ENCODE results near the gene NCLN. TPM values are rescaled to one million over a fixed set of nuclear protein-coding genes. Genes with fewer than 3 reads are reported as not detected.
A peak's percentile ranks its signal among the peaks of the same experiment; 100 is the strongest.

The NCLN gene
- total and polyA plus RNA-seq, 9 of the 15 experiments (the other 6 are each of a cell fraction or from before 2014, with no cell fraction given): 3.8 to 126 (median 39.6) TPM

GRCh38 chr19:3142781-3143337 is 42.9 kb upstream of the NCLN start (continued):
- TF ChIP-seq ZNF766 (CRISPR knock-in tag; conservative IDR thresholded peaks at IDR 0.05): no peak
- TF ChIP-seq ZBTB33 (CRISPR knock-in tag; IDR thresholded peaks at IDR 0.05): no peak
- TF ChIP-seq KLF16 (IDR thresholded peaks at IDR 0.05): no peak
- TF ChIP-seq ZNF699 (CRISPR knock-in tag; IDR thresholded peaks at IDR 0.05; ENCODE audit: insufficient replicate concordance): no peak
- peak; percentile 92 for TF ChIP-seq RBM25 (IDR thresholded peaks at IDR 0.05; ENCODE audit: low read depth, low read length, severe bottlenecking)
- TF ChIP-seq CAMTA2 (CRISPR knock-in tag; conservative IDR thresholded peaks at IDR 0.05): no peak
- no peak for TF ChIP-seq STAT5B (CRISPR knock-in tag; IDR thresholded peaks at IDR 0.05)
- TF ChIP-seq TARDBP (IDR thresholded peaks at IDR 0.05): no peak
- no peak for TF ChIP-seq EP300 (IDR thresholded peaks at IDR 0.05; ENCODE audit: low read length)
- no peak for TF ChIP-seq RBM39 (optimal IDR thresholded peaks at IDR 0.05; ENCODE audit: low read depth, low read length)
- TF ChIP-seq PCBP1 (IDR thresholded peaks at IDR 0.05; ENCODE audit: low read depth, low read length, poor library complexity, severe bottlenecking): no peak
- TF ChIP-seq MCM5 (IDR thresholded peaks at IDR 0.05; ENCODE audit: low read depth): no peak
- no peak for TF ChIP-seq NFIC (IDR thresholded peaks at IDR 0.05)
- no peak for TF ChIP-seq POLR3G (IDR thresholded peaks at IDR 0.05; ENCODE audit: extremely low read depth, insufficient read length, insufficient replicate concordance)
- no peak for TF ChIP-seq NR2C2 (CRISPR knock-in tag; IDR thresholded peaks at IDR 0.05)
- TF ChIP-seq NR2C2 (tag; IDR thresholded peaks at IDR 0.05): no peak
- TF ChIP-seq THAP7 (CRISPR knock-in tag; IDR thresholded peaks at IDR 0.05): no peak
- TF ChIP-seq SRSF1 (IDR thresholded peaks at IDR 0.05; ENCODE audit: low read depth, low read length): no peak
- TF ChIP-seq RFX7 (CRISPR knock-in tag; IDR thresholded peaks at IDR 0.05): no peak
- TF ChIP-seq ARID4B (CRISPR knock-in tag; IDR thresholded peaks at IDR 0.05): no peak
- no peak for TF ChIP-seq SIRT6 (IDR thresholded peaks at IDR 0.05; ENCODE audit: low read depth, low read length)
- TF ChIP-seq ZNF165 (CRISPR knock-in tag; IDR thresholded peaks at IDR 0.05; ENCODE audit: borderline replicate concordance): no peak
- no peak for TF ChIP-seq ZNF134 (CRISPR knock-in tag; conservative IDR thresholded peaks at IDR 0.05)
- no peak for TF ChIP-seq BRD9 (IDR thresholded peaks at IDR 0.05; ENCODE audit: low read depth, partially characterized antibody)
- no peak for TF ChIP-seq ZC3H11A (IDR thresholded peaks at IDR 0.05; ENCODE audit: low read depth, low read length)
- peak; percentile 97 for TF ChIP-seq BCOR (IDR thresholded peaks at IDR 0.05)
